Epithelial cell of esophagus (primary cell): Measurements from ENCODE around the gene SEZ6L.

Source experiments
- DNase-seq: peaks from one replicate; pipeline ENCODE4 v3.0.0; 2010; ENCODE audit warnings: low read depth
- H3K4me3 ChIP-seq: 2 replicates; pipeline ENCODE4 v1.5.1; 2011; ENCODE audit warnings: mild to moderate bottlenecking, low read length, control low read depth
- TF ChIP-seq, protein P1 (sequence below): IDR thresholded peaks from 2 replicates; pipeline ENCODE4 v1.5.1; 2011; ENCODE audit warnings: low read depth, mild to moderate bottlenecking, low read length, control low read depth, inconsistent platforms; ENCODE audit not compliant: insufficient read depth; ENCODE audit errors: missing control alignments

Gene SEZ6L

DNA sequence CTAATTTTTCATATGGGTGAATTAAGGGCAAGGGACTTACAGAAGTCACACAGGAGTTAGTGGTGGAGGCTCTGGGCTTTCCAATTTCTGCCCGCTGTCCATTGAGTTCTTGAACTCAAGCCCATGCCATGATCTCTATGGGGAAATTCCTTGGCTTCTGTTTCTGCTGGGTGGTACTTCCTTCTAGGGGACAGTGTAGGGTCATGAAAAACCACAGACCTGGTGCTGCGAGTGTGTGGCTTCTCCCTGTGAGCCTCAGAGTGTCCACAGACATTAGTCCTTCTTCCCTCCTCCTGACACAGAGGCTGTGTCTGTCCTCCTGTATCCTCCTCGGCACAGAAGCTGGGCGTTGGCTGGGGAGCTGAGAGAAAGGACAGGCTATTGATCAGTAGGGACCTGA is 6.3 kb upstream of the SEZ6L start:
- TF ChIP-seq, protein P1, sequence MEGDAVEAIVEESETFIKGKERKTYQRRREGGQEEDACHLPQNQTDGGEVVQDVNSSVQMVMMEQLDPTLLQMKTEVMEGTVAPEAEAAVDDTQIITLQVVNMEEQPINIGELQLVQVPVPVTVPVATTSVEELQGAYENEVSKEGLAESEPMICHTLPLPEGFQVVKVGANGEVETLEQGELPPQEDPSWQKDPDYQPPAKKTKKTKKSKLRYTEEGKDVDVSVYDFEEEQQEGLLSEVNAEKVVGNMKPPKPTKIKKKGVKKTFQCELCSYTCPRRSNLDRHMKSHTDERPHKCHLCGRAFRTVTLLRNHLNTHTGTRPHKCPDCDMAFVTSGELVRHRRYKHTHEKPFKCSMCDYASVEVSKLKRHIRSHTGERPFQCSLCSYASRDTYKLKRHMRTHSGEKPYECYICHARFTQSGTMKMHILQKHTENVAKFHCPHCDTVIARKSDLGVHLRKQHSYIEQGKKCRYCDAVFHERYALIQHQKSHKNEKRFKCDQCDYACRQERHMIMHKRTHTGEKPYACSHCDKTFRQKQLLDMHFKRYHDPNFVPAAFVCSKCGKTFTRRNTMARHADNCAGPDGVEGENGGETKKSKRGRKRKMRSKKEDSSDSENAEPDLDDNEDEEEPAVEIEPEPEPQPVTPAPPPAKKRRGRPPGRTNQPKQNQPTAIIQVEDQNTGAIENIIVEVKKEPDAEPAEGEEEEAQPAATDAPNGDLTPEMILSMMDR, result no peak
- no peak for DNase-seq
- H3K4me3 ChIP-seq, result no peak overlapping the region

DNA sequence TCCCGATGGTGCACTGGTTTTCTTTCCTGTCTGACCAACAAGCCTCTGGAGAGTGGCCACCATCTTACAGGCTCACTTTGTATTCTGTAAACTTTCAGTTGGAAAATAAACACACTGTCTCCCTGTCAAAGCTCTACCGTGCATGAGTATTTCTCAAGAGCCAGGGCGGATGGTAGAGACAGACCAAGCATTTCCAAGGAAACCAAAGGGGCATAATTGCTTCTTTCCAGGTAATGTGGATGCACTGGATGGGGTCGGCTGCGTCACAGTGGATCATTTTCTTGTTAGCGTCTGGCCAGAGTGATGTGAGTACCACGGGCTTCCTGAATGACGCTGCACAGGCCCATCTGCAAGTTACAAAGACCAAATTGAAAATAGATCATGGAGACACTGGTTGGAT is 5.1 kb upstream of the SEZ6L start:
- TF ChIP-seq, protein P1, result no peak
- no peak overlapping the region for H3K4me3 ChIP-seq

DNA sequence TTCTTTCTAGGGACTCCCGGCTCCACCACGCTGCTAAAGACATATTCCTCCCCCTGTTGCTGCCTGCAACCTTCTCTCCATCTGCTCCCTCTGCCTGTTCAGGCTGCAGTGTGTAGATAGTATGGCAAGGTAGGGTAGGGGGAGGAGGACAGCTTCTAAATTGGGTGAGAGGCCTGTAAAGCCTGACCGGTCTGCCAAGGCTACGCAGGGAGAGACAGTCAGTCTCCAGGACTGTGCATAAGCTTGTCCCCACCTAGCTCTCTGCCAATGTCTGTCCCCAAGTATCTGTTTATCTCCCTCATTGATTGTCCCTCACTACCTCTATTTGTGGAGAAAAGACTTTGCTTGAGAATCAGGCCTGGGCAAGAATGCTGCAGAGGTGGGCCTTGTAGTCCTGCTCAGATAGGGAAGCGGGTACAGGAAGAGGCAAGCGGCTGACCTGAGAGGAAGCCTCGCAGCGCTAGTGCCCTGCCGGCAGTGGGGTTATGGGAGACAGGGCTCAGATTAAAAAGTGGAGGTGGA is 871 bp upstream of the SEZ6L start:
- no peak overlapping the region for H3K4me3 ChIP-seq
- TF ChIP-seq, protein P1, result no peak
- DNase-seq, result no peak

More for the DNA sequence above, 5.1 kb upstream of the SEZ6L start:
- no peak for DNase-seq

DNA sequence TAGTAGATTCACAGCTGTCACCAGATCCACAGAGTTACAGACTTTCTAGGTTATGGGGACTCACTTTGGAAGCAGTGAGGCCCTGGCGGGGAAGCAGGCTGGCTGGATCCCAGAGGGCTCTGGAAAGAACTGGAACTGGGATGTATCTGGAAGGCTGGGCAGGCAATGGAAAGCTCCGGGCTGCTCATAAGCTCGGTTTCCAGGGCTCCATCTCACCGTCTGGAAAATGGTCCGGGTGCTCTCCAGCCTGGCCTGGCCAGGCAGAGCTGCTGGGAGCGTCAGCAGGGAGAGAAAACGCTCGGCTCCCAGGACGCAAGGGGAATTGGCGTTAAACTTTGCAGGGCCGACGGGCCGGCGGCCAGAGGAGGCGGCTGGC is 335 bp upstream of the SEZ6L start:
- no peak for DNase-seq
- H3K4me3 ChIP-seq, result no peak overlapping the region
- TF ChIP-seq, protein P1, result no peak

DNA sequence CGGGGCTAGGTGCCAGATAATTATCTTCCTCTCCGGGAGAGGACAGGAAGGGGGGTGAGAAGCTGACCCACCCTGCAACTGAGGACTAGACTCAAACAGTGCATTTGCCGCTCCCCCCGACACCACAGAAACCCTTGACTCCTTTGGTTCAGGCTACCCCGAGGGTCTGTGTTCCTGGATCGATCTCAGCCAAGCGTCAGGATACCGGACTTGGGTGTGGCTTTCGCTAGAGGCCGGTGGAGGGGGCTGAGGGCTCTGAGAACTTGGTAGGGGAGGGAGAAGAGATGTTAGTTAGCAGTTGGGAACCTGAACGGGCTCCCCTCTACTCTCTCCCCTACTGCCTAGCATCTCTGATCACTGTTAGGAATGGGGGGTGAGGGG is 840 bp downstream of the SEZ6L start:
- no peak for DNase-seq
- TF ChIP-seq, protein P1, result no peak
- no peak overlapping the region for H3K4me3 ChIP-seq

DNA sequence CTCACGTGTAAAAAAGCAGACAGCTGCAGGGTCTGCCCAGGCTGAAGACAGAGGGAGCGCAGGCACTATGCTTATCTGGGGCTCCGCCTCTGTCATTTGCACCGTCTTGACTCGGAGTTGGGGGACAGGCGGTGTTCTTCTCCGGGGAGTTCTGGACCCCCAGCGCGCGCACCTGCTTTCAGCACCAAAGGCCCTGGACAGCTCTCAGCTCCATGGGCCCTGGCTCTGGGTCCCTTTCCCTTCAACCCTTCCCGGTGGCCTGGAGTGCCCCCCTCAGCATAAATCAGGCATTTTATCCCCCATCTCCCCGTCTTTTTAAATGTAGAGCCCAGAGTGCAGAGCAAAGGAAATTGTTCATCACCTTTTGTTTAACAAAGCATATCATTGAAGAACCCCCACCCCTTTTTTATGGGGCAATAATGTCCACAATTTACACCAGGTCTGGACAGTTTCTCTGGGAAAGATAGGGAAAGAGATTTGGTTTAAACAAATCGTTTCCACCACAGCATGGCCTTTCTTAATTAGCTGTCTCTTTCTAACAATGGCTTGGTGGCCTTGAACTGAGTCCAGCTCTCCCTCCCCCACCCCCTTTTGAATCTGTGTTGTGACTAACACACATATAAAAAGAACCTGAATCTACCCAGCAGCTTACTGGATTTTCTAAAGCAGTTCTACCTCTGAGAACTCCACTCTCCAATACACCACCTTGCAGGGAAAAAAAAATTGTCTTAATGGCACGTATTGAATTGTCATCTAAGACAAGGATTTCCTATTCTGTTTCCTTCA is 1.7 kb downstream of the SEZ6L start:
- no peak for DNase-seq
- TF ChIP-seq, protein P1, result no peak
- H3K4me3 ChIP-seq, result no peak overlapping the region
